IPS-11a (cell line): ENCODE measurements around the gene PCDHGA7.
"Not testable (repeated sequence)": the region's sequence is repeated elsewhere in the genome, so short reads cannot be mapped to it uniquely, and the experiment has no call there.

ENCODE experiments used
- H3K4me3 ChIP-seq: one replicate; pipeline ENCODE4 v1.5.1; 2013; ENCODE audit warnings: low read depth, low read length, control low read depth

The PCDHGA7 gene

GRCh38 chr5:141422742-141423291 is 40.3 kb downstream of the PCDHGA7 start:
- no peak overlapping the region for H3K4me3 ChIP-seq

- no peak overlapping the region for H3K4me3 ChIP-seq
Measured at GRCh38 chr5:141427783-141428426, 45.4 kb downstream of the PCDHGA7 start.

- no peak within 1 kb of the TSS for H3K4me3 ChIP-seq
Measured at GRCh38 chr5:141430332-141431113, 48.0 kb downstream of the PCDHGA7 start, which contains the start of gene PCDHGA12. TSS of gene PCDHGA12 (plus strand) at chr5:141430507. CDS start at chr5:141430760, 253 bp downstream.

GRCh38 chr5:141431286-141431685 is 48.7 kb downstream of the PCDHGA7 start:
- H3K4me3 ChIP-seq = no peak overlapping the region

GRCh38 chr5:141432308-141432707 is 49.8 kb downstream of the PCDHGA7 start:
- not testable (repeated sequence) for H3K4me3 ChIP-seq

- not testable (repeated sequence) for H3K4me3 ChIP-seq
Measured at GRCh38 chr5:141432726-141433125, 50.2 kb downstream of the PCDHGA7 start.

- H3K4me3 ChIP-seq = no peak overlapping the region
Measured at GRCh38 chr5:141434006-141434405, 51.5 kb downstream of the PCDHGA7 start.
